Activated CD8-positive, alpha-beta memory T cell treated with anti-CD3 and anti-CD28 coated beads for 36 hours (primary cell): ENCODE data around the gene MCEE. TPM values are rescaled to one million over a fixed set of nuclear protein-coding genes. Genes with fewer than 3 reads are reported as not detected.
"Not testable (repeated sequence)": the region's sequence is repeated elsewhere in the genome, so short reads cannot be mapped to it uniquely, and the experiment has no call there.

ENCODE experiments used
- CTCF ChIA-PET: fragments of 350-600 bp; sonication (Branson Sonifier 250); formaldehyde crosslinking; loops from one replicate; lab custom pipeline; 2021; ENCODE audit warnings: antibody characterized with exemption; lab: Charles Lee
- POLR2A ChIA-PET: fragments of 350-600 bp; sonication (Branson Sonifier 250); formaldehyde crosslinking; loops from one replicate; lab custom pipeline; 2021; ENCODE audit warnings: antibody characterized with exemption; lab: Charles Lee
- total RNA-seq, 2 experiments: library from RNA; stranded (reverse); gene quantifications; one replicate each; pipeline ENCODE4 v1.2.3, GENCODE V29; 2021

MCEE gene
- total RNA-seq, 2 experiments from 2014 or later = 12.4 to 13.7 TPM

DNA sequence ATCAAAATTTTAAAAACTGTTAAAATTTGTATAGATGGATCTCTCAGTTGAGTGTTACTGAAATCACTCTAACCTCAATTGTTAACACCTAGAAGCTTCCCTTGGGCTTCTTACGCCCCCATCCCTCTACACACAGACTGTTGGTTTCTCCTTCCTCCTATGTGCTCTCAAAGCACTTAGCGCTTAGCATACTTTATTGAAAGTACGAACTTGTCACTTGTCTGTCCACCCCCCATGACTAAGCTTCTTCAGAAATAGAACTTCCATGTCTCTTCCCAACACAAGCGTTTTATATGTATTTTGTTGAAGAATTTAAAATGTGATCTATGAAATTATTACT is 846 bp upstream of the MCEE start:
- ChIA-PET POLR2A (interaction anchor here (0.6 to 2.1 kb wide), 3 partner anchors 63 to 139 kb away, joined by 3 to 12 read pairs (median 6); partner anchors contain the start of genes NAGK and PAIP2B), CTCF (interaction anchor here (0.7 to 2.1 kb wide), 3 partner anchors 16 to 62 kb away, joined by 3 to 6 read pairs (median 6); partner anchors contain the start of gene NAGK)

DNA sequence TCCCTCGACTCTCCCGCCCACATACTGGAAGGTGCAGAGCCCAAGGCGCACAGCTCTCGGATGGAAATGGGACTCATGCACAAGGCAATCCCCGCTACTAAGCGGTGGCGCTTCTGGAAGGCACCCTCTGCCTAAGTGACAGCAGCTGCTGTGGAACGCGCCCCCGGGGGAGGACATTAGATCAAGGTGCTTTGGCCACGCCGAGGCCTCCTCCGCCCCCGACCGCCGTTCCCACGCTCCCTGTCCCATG is 202 bp downstream of the MCEE start:
- ChIA-PET CTCF (interaction anchor here (2.1 kb wide), 1 partner anchor 61 kb away, joined by 6 read pairs; the partner anchor contains the start of gene NAGK), POLR2A (interaction anchor here (1.9 to 2.1 kb wide), 2 partner anchors 62 to 97 kb away, joined by 6 to 12 read pairs; partner anchors contain the start of genes NAGK and PAIP2B)

DNA sequence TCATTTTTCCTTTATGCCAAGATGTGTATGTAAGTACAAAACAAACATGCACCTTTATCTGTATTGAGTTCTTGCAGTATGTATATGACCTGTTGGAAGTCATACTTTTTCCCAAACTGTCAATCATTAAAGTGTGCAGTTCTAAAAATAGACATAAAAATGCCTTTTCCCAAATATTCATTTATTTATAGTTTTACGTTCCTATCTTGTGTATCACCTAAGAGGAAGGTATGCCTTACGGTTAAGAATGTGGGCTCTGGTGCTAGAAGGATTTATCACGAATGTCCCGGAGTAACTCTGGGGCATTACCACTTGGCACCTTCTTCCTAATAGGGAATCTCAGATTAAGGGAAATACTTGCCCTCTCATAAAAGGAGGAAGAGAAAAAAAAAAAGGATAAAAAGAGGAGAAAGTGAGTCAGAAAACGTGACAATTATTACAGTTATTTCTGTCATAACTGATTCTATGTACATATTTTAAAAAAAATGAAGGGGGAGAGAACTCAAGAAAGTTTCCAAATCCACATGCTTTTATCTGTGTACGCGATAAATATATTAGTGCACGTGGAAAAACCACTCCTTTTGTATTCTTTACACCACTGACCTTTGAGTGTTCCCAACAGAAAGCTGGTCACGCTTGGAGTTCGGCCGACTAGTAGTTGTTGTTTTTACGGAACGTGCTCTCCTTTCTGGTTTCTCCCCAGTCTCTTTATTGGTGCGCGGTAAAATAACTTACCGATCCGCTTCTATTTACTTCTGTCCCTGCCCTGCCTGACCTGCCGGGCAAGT is 721 bp downstream of the MCEE start:
- ChIA-PET CTCF (interaction anchor here (2.1 kb wide), 1 partner anchor 61 kb away, joined by 6 read pairs; the partner anchor contains the start of gene NAGK), POLR2A (interaction anchor here (0.5 to 2.1 kb wide), 3 partner anchors 61 to 809 kb away, joined by 3 to 12 read pairs (median 6); partner anchors contain the start of genes NAGK and PAIP2B)

DNA sequence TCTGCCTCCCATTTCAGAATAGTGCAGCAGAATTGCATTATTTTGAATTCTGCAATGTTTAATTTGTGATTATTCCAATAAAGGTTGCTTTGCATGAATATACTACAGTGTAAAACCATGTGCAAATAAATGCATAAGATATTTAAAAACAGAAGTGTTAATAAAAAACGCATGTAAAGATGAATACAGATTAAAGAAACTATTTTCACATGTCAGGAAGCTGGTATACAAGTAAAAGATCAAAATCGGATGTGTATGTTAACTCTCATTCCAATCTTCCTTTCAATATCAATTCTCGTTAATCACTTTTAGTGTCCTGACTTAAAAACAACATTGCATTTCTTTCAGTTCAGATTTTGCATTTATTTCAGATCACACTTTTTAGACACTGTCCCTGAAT is 3.1 kb downstream of the MCEE start:
- CTCF ChIA-PET = no interaction called here
- POLR2A ChIA-PET = no interaction called here

DNA sequence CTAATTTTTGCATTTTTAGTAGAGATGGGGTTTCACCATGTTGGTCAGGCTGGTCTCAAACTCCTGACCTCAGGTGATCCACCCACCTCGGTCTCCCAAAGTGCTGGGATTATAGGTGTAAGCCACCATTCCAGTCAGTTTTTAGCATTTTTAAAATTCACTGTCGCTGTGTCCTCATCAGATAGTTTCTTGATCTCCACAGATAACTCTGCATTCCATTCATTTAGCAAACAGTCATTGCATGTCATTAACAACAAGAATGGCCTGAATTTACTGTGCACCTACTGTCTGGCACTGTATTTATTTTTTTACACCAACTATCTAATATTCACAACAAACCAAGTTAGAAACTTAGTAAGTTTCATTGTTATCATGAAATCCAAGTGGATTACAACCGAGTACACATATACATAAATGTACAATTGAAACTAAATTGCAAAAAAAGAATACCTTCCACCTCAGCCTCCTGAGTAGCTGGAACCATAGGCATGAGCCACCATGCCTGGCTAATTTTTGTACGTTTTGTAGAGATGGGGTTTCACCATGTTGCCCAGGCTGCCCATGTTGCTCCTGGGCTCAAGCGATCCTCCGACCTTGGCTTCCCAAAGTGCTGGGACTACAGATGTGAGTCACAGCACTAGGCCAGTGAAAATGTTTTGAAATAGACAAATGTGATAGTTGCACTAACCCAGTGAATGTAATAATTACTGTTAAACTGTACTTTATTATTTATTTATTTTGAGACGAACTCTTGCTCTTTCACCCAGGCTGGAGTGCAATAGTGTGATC is 4.3 kb downstream of the MCEE start:
- ChIA-PET POLR2A (no interaction called here), CTCF (no interaction called here)

DNA sequence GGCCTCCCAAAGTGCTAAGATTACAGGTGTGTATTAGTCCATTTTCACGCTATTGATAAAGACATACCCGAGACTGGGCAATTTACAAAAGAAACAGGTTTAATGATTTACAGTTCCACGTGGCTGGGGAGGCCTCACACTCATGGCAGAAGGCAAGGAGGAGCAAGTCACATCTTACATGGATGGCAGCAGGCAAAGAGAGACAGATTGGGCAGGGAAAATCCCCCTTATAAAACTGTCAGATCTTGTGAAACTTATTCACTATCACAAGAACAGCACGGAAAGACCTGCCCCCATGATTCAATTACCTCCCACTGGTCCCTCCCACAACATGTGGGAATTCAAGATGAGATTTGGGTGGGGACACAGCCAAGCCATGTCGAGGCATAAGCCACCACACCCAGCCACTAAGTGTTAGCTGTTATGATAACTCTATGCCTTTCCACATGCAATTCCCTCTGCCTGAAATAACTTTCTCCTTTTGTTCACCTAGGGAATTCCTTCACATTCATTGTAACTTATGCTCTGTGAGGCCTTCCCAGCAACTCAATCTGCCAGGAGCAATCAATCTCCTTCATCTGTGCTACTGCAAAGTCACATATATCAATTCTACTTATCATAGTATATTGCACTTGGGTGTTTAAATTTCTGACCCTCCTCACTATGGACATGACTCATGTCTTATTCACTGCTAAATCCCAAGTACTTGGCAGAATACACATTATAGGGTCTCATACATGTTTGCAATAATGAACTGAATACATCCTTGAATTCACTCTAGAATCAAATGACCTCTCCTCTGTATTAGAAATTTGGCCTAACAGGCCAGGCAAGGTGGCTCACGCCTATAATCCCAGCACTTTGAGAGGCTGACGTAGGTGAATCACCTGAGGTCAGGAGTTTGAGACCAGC is 7.4 kb downstream of the MCEE start:
- CTCF ChIA-PET = no interaction called here
- POLR2A ChIA-PET = no interaction called here

DNA sequence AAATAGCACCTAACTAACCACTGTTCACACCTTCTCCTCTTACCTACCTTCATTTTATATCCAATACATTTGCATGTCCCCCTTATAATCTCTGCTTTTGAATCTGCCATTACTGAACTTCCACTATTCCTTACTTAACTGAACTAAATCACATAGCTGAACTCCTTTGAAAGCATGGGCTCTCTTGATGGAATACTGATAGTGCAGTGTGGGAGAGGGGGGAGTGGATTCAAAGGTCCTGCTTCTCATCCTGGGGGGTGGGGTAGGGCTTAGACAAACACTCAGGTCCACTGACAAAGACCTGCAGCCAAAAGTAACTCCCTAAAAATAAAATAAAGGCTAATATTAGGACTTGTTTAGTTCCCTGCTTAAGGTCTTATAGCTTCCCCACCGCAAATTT is 8.6 kb downstream of the MCEE start:
- CTCF ChIA-PET = no interaction called here

DNA sequence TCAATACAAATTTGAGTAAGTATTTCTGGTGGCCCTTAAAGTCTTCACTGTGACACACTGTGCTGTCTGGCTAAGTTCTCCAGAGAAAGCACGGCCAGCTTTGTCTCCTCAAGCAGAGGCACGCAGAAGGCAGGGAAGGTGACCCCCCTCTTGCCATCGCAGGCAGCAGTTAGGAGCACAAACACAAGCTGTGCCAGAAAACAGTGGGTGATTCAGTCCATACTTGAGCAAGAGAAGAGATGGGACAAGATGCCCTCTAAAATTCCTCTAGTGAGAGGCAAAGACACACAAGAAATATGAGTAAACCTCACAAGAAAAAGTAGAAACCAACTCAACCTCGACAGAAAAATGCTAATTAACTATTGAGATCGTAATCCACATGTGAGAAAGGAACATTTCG is 9.8 kb downstream of the MCEE start:
- ChIA-PET CTCF (no interaction called here), POLR2A (no interaction called here)

More for the DNA sequence above, 8.6 kb downstream of the MCEE start:
- POLR2A ChIA-PET = no interaction called here

DNA sequence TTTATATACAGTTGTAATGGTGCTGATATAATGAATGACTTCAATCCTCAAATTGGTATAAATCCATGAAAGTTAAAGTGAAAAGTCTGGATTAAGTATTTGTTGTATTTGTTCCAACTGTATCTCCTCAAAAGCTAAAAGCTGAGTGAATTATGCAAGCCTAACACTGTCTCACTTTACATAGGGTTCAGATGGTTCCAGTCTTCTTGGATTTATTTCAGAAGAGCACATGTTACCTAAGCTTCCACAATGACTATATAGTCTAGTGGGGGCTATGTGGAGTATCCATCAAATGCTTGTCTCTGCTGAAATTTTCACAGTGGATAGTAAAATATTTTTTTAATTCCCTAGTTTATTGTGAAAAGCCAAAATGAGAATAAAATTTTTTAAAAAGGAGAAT is 13.0 kb downstream of the MCEE start:
- ChIA-PET CTCF (no interaction called here), POLR2A (no interaction called here)

DNA sequence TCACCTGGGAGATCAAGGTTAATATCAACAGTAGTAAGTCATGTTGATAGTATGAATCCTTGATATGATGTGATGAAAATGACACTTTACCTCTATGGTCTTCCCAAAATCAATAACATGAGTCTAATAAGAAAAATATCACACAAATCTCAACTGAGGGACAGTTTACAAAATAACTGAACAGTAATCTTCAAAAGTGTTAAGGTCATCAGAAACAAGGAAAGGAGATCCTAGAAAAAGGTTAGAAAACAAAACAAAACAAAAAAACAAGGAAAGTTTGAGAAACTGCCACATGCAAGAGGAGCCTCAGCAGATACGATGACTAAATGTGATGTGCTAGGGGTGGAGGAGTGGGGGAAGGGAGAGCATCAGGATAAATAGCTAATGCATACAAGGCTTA is 16.2 kb downstream of the MCEE start:
- POLR2A ChIA-PET = no interaction called here

DNA sequence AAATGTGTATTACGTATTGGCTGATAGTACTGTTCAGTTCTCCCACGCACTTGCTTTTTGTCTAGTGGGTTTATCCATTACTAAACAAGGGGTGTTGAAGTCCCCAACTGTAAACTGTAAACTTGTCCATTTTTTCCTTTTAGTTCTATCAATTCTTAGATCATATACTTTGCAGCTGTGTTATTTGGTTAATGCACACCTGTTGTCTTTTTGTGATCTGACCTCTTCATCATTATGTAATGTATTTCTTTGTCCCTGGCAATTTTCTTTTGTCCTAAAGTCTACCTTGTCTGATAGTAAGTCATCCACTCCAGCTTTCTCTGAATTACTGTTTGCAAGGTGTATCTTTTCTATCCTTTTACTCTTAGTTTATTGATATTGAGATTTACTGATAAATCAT is 21.9 kb downstream of the MCEE start:
- ChIA-PET CTCF (no interaction called here), POLR2A (no interaction called here)

More for the DNA sequence above, 16.2 kb downstream of the MCEE start:
- CTCF ChIA-PET = no interaction called here

DNA sequence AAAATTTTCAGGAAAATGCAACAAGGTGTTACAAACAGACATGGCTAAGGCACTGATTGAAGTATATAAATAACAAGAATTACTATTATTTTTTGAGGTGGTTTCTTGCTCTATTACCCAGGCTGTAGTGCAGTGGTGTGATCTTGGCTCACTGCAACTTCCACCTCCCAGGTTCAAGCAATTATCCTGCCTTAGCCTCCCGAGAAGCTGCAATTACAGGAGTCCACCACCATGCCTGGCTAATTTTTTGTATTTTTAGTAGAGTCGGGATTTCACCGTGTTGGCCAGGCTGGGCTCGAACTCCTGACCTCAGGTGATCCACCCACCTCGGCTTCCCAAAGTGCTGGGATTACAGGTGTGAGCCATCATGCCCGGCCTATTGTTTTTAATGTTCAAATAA is 23.6 kb downstream of the MCEE start:
- POLR2A ChIA-PET, CTCF ChIA-PET: not testable (repeated sequence)

DNA sequence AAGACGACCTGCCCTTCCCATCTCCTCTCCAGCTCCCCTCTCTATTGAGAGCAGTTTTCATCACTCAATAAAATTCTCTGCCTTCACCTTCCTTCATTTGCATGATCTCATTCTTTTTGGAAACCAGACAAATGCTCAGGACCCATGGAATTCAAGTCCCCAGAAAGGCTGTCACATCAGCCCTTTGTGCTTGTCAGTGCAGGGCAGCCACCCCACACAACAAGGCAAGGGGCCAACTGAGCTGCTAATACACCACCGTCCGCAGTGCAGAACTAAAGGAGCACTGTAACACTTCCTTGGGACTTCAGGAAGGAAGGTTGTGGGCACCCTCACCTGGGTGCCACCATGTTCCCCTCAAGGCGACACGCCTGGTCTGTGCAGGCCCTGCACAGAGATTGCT is 26.2 kb downstream of the MCEE start:
- POLR2A ChIA-PET = no interaction called here
- CTCF ChIA-PET = interaction anchor here (0.8 kb wide), 1 partner anchor 84 kb away, joined by 3 read pairs; no protein-coding TSS in a partner anchor

DNA sequence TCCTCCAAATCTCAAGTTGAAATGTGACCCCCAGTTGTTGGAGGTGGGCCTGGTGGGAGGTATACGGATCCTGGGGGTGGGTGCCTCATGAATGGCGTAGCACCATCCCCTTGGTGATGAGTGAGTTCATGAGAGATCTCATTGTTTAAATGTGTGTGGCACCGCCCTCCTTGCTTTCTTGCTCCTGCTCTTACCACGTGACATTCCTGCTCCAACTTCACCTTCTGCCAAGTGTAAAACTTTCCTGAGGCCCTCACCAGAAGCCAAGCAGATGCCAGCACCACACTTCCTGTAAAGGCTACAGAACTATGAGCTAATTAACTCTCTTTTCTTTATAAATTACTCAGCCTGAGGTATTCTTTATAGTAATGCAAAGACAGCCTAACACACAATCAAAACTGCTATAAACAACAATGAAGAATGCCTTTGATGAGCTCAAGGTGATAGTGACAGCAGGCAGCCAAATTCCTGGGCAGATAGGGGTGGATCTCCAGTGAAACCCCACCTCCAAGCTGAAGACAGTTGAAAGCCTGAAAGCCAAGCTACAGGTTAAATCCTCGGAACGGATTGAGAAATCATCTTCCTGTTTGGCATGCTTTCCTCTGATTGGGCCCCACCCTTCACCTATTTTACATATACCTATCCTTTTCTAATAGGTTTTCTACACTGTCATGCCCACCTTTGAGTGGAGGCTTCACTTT is 26.9 kb downstream of the MCEE start:
- ChIA-PET POLR2A (no interaction called here), CTCF (no interaction called here)

DNA sequence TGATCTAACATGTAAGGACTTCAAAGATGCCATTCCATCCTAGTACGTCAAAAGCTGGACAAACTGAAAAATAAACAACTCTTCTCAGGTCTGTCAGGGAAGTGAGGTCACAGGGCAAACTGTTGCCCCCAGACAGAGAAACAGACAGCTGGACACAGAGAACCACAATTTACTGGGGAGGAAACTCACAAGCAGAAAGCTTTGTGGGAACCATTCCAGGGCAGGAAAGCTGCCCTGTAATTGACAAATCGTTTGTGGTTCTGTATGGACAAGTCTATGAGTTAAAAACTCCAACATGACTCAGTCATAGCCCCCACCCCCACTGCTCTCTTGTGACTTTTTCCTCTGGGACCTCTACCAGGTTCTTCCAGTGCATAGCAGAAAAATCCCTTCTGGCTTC is 28.4 kb downstream of the MCEE start:
- POLR2A ChIA-PET = interaction anchor here (0.7 kb wide), 1 partner anchor 281 kb away, joined by 5 read pairs; the partner anchor contains the start of gene CLEC4F
- CTCF ChIA-PET = interaction anchor here (1.4 to 2.7 kb wide), 2 partner anchors 8 to 30 kb away, joined by 5 to 11 read pairs; no protein-coding TSS in a partner anchor

DNA sequence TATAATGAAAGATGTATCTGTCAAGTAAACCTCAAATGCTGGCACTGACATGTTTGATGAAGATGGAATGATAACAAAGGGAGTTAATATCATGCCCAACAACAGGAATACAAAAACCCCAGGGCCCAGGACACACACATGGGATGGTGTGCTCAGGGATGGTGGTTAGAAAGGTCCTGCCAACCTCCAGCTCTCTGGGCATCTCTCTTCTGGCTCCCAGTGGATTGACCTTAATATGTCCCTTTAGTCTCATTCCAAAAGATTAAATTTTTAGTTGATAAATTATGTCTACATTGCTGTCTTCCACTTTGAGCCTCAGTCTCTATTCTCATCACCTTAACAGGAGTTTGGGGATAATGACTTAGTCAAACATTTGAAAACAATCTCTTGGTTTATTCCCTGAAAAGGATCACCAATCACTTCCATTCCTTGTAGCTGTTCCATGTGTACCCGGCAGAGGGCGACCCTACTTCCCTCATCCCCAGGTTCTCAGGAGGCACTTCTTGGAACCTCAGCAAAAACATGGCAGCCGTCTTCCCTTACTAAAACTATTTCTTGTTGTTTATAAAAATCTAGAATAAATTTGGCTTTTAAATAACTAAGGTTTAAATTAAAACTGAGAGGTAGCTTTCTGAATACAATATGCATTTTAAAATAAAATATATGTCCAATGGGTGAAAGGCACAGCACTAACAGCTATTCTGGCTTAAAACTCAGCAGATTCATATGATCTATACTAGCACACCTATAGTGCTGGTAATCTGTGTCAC is 29.6 kb downstream of the MCEE start:
- CTCF ChIA-PET = interaction anchor here (1.3 to 2.7 kb wide), 4 partner anchors 9 to 29 kb away, joined by 3 to 11 read pairs (median 4); no protein-coding TSS in a partner anchor
- POLR2A ChIA-PET = no interaction called here

DNA sequence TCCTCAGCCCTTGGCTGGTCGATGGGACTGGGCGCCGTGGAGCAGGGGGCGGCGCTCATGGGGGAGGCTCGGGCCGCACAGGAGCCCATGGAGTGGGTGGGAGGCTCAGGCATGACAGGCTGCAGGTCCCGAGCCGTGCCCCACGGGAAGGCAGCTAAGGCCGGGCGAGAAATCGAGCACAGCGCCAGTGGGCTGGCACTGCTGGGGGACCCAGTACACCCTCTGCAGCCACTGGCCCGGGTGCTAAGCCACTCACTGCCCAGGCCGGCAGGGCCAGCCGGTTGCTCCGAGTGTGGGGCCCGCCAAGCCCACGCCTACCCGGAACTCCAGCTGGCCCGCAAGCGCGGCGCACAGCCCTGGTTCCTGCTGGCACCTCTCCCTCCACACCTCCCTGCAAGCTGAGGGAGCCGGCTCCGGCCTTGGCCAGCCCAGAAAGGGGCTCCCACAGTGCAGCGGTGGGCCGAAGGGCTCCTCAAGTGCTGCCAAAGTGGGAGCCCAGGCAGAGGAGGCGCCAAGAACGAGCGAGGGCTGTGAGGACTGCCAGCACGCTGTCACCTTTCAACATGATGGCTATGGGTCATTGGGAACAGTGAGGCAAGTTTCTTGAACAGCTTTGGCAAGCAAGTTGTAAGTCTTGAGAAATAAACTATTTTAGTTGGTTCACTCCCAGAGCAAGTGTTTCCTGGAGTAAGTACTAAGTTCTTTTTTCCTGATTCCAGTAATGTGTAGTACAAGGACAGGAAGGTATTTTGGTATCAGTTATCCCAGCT is 37.4 kb downstream of the MCEE start:
- CTCF ChIA-PET, POLR2A ChIA-PET: not testable (repeated sequence)
